Hypothalamus (tissue), 51 donors: ENCODE results near the gene ATG13.
"Not testable (repeated sequence)": the region's sequence is repeated elsewhere in the genome, so short reads cannot be mapped to it uniquely, and the experiment has no call there.

Experiments
- DNase-seq, 51 donors: peaks; one replicate each; lab custom pipeline; 2025; lab: John Stamatoyannopoulos, UW

ATG13 gene

GRCh38 chr11:46642627-46643335 lies 25.4 kb downstream of the ATG13 start:
- DNase-seq: no peak

GRCh38 chr11:46643531-46643930 lies 26.2 kb downstream of the ATG13 start:
- DNase-seq: no peak

- DNase-seq: no peak
Observed at GRCh38 chr11:46643986-46644385, 26.6 kb downstream of the ATG13 start.

- DNase-seq: peak in 28 of 51 donors; percentile 10 to 90 (median 40)
Observed at GRCh38 chr11:46649180-46649738, 31.9 kb downstream of the ATG13 start.

GRCh38 chr11:46655631-46656030 lies 38.3 kb downstream of the ATG13 start:
- no peak for DNase-seq

GRCh38 chr11:46657186-46657585 lies 39.8 kb downstream of the ATG13 start:
- DNase-seq: no peak

GRCh38 chr11:46658259-46658658 lies 40.9 kb downstream of the ATG13 start:
- no peak for DNase-seq

- DNase-seq: peak in 1 of 51 donors; percentile 32
Observed at GRCh38 chr11:46659908-46660307, 42.6 kb downstream of the ATG13 start.

GRCh38 chr11:46661836-46662235 lies 44.5 kb downstream of the ATG13 start:
- DNase-seq: peak in 1 of 51 donors; percentile 50

GRCh38 chr11:46662366-46662765 lies 45.0 kb downstream of the ATG13 start:
- DNase-seq: no peak

GRCh38 chr11:46663277-46663940 lies 46.1 kb downstream of the ATG13 start:
- DNase-seq: no peak

- DNase-seq: no peak
Observed at GRCh38 chr11:46664612-46665011, 47.3 kb downstream of the ATG13 start.

GRCh38 chr11:46665356-46665755 lies 48.0 kb downstream of the ATG13 start:
- no peak for DNase-seq

- DNase-seq: no peak
Observed at GRCh38 chr11:46666516-46666915, 49.2 kb downstream of the ATG13 start.

- DNase-seq: peak in 1 of 51 donors; percentile 15
Observed at GRCh38 chr11:46667043-46667481, 49.7 kb downstream of the ATG13 start.

- no peak for DNase-seq
Observed at GRCh38 chr11:46668480-46669085, 51.2 kb downstream of the ATG13 start.

- peak in 1 of 51 donors; percentile 20 for DNase-seq
Observed at GRCh38 chr11:46669711-46670139, 52.4 kb downstream of the ATG13 start.

- not testable (repeated sequence) for DNase-seq
Observed at GRCh38 chr11:46670521-46670920, 53.2 kb downstream of the ATG13 start.

GRCh38 chr11:46671958-46672315 lies 54.6 kb downstream of the ATG13 start:
- DNase-seq: no peak

- no peak for DNase-seq
Observed at GRCh38 chr11:46672381-46672839, 55.1 kb downstream of the ATG13 start.

GRCh38 chr11:46673713-46674462 lies 56.5 kb downstream of the ATG13 start:
- no peak for DNase-seq
